Endothelial cell of umbilical vein (primary cell): ENCODE results near the gene MYO7B. TPM values are rescaled to one million over a fixed set of nuclear protein-coding genes. Genes with fewer than 3 reads are reported as not detected.

Experiments used
- BruUV-seq: library from RNA; stranded (reverse); fragments of 400-500 nt; replicated peaks from 2 replicates; lab custom pipeline; 2021; lab: Mats Ljungman, UMichigan
- CTCF ChIA-PET: fragments of 300-600, 350-600 bp; sonication (Branson Sonifier 250); formaldehyde crosslinking; loops from one replicate; lab custom pipeline; 2021; ENCODE audit warnings: antibody characterized with exemption, inconsistent platforms; lab: Charles Lee
- POLR2A ChIA-PET: fragments of 300-600, 350-600 bp; sonication (Branson Sonifier 250); formaldehyde crosslinking; loops from one replicate; lab custom pipeline; 2021; ENCODE audit warnings: antibody characterized with exemption, inconsistent platforms; lab: Charles Lee
- DNase-seq: peaks from one replicate; pipeline ENCODE4 v3.0.0-alpha.2; 2011; ENCODE audit warnings: low read depth, low spot score
- FAIRE-seq: peaks from 2 replicates; lab custom pipeline; 2011; peaks lifted over from hg19 to GRCh38; lab: Jason Lieb, UNC
- H2AFZ ChIP-seq: 2 replicates; pipeline ENCODE4 v1.6.0; 2012; ENCODE audit warnings: low read depth, low read length, control low read depth, inconsistent platforms
- H3K27ac ChIP-seq: 2 replicates; pipeline ENCODE4 v1.5.1; 2011; ENCODE audit warnings: low read depth, mild to moderate bottlenecking, control low read depth, low read length, moderate library complexity; ENCODE audit not compliant: insufficient read depth
- H3K27me3 ChIP-seq, 2 experiments: 2 replicates each; pipeline versions ENCODE4 v1.6.0 to v1.6.1; 2011; ENCODE audit warnings: low read length in 2 of 2, mixed read lengths in 1 of 2; ENCODE audit not compliant: control insufficient read depth in 2 of 2, insufficient read depth in 2 of 2
- H3K36me3 ChIP-seq, 2 experiments: 2 replicates in 1 of 2; 3 replicates in 1 of 2; pipeline ENCODE4 v1.5.1; 2011; ENCODE audit warnings: low read length in 2 of 2, mild to moderate bottlenecking in 1 of 2, moderate library complexity in 1 of 2; ENCODE audit not compliant: control insufficient read depth in 2 of 2, insufficient read depth in 2 of 2; ENCODE audit errors: extremely low read depth in 1 of 2
- H3K4me1 ChIP-seq: 3 replicates; pipeline ENCODE4 v1.5.1; 2011; ENCODE audit warnings: mild to moderate bottlenecking, low read length; ENCODE audit not compliant: control insufficient read depth, insufficient read depth; ENCODE audit errors: extremely low read depth
- H3K4me2 ChIP-seq: 2 replicates; pipeline ENCODE4 v1.6.1; 2011; ENCODE audit warnings: low read length, control low read depth, mixed read lengths; ENCODE audit not compliant: insufficient read depth
- H3K4me3 ChIP-seq, 3 experiments: fragments of 200-600 bp in 1 of 3; sonication (generic), shearing (Covaris generic) in 1 of 3; replicated peaks in 1 of 3; 2 replicates each; pipeline ENCODE4 v1.5.1; 2011 to 2016; ENCODE audit warnings: control low read depth in 3 of 3, low read length in 3 of 3, mild to moderate bottlenecking in 2 of 3, inconsistent platforms in 1 of 3, low read depth in 1 of 3, moderate library complexity in 1 of 3; ENCODE audit not compliant: insufficient read depth in 1 of 3
- H3K79me2 ChIP-seq: 2 replicates; pipeline ENCODE4 v1.6.0; 2012; ENCODE audit warnings: low read length, inconsistent platforms; ENCODE audit not compliant: control insufficient read depth, insufficient read depth
- H3K9ac ChIP-seq: replicated peaks from 2 replicates; pipeline ENCODE3; 2011; ENCODE audit warnings: low read length, control low read depth; ENCODE audit not compliant: insufficient read depth; ENCODE audit errors: extremely low read depth
- H3K9me1 ChIP-seq: replicated peaks from 3 replicates; pipeline ENCODE4 v1.6.0; 2011; ENCODE audit warnings: mild to moderate bottlenecking, low read length; ENCODE audit not compliant: control insufficient read depth, insufficient read depth; ENCODE audit errors: extremely low read depth
- H3K9me3 ChIP-seq: replicated peaks from 2 replicates; pipeline ENCODE4 v1.5.1; 2012; ENCODE audit warnings: low read length, inconsistent platforms; ENCODE audit not compliant: control insufficient read depth, insufficient read depth
- H4K20me1 ChIP-seq: replicated peaks from 2 replicates; pipeline ENCODE3; 2011; ENCODE audit warnings: mild to moderate bottlenecking, low read length; ENCODE audit not compliant: control insufficient read depth, insufficient read depth; ENCODE audit errors: extremely low read depth
- FOS ChIP-seq: IDR thresholded peaks from 2 replicates; pipeline ENCODE4 v1.6.1; 2011; ENCODE audit warnings: mild to moderate bottlenecking, low read length, moderate library complexity, borderline replicate concordance; ENCODE audit not compliant: insufficient read depth
- GATA2 ChIP-seq: IDR thresholded peaks from 2 replicates; pipeline ENCODE4 v1.7.0; 2011; ENCODE audit warnings: low read depth, mild to moderate bottlenecking, moderate library complexity, mixed read lengths, low read length; ENCODE audit not compliant: insufficient read length, insufficient read depth
- JUN ChIP-seq: IDR thresholded peaks from 2 replicates; pipeline ENCODE4 v1.6.1; 2011; ENCODE audit warnings: borderline replicate concordance, low read depth; ENCODE audit not compliant: insufficient read length, insufficient read depth
- MYC ChIP-seq: IDR thresholded peaks from one replicate; pipeline ENCODE4 v1.6.1; 2011; ENCODE audit warnings: mild to moderate bottlenecking, low read depth, low read length
- POLR2A ChIP-seq: IDR thresholded peaks from 2 replicates; pipeline ENCODE4 v1.6.1; 2012; ENCODE audit warnings: low read depth, mild to moderate bottlenecking, control low read depth, low read length
- POLR2AphosphoS5 ChIP-seq: IDR thresholded peaks from 2 replicates; pipeline ENCODE4 v1.6.1; 2012; ENCODE audit warnings: low read depth, mild to moderate bottlenecking, control low read depth, low read length, moderate library complexity; ENCODE audit not compliant: insufficient read depth
- dilution Hi-C: fragments of 300-500 bp; cut with MboI; formaldehyde crosslinking; loops from one replicate; pipeline ENCODE4 v1.15.0; 2019; ENCODE audit warnings: low sequenced_read_pairs; ENCODE audit not compliant: extremely low pct_ligation_motif_present
- intact Hi-C: fragments of 100-400 bp; cut with micrococcal nuclease; formaldehyde crosslinking; loops from one replicate; pipeline ENCODE4 v1.10.0; 2022
- polyA plus RNA-seq, 4 experiments: library from polyadenylated mRNA; depleted of rRNA in 3 of 4; stranded (reverse) in 3 of 4; unstranded in 1 of 4; fragments of >200 nt; gene quantifications; 2 replicates each; pipeline versions ENCODE4 v1.2.1 to v1.2.3, GENCODE V29; 2011 to 2012; ENCODE audit warnings: missing spikeins in 1 of 4
- total RNA-seq: library from RNA; stranded (reverse); gene quantifications from 2 replicates; pipeline ENCODE4 v1.2.3, GENCODE V29; 2021
- TF ChIP-seq, protein P1 (sequence below), 2 donors: IDR thresholded peaks; 1 replicate in 1 of 2; 2 replicates in 1 of 2; pipeline ENCODE4 v1.5.1; 2011; ENCODE audit warnings: low read length in 2 of 2, mild to moderate bottlenecking in 2 of 2, moderate library complexity in 2 of 2, control low read depth in 1 of 2, inconsistent platforms in 1 of 2, low read depth in 1 of 2; ENCODE audit not compliant: insufficient read depth in 1 of 2; ENCODE audit errors: extremely low read depth in 1 of 2
- TF ChIP-seq, protein P2 (sequence below): IDR thresholded peaks from 2 replicates; pipeline ENCODE4 v1.6.1; 2011; ENCODE audit not compliant: insufficient read depth, insufficient read length

Gene MYO7B
- total and polyA plus RNA-seq, 2 donors (not counting 3 experiments of a cell fraction or from before 2014, with no cell fraction given), result 0.17 TPM; not detected in 1

DNA sequence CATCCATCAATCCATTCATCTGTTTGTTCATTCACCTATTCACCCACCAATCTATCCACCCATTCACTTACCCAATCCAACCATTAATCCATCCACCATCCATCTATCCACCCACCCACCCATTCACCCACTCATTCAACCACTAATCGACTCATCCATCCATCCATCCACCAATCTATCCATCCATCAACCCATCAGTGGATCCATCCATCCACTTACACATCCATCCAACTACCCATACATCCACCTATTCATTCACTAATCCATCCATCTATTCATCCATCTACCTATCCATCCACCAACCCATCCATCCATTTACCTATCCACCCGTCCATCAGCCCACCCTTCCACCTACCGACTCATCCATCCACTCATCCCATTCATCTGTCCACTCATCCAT lies 11.3 kb downstream of the MYO7B start:
- Histone ChIP-seq H4K20me1 (no peaks in the 10 kb centered on the region), H3K9me1 (no peaks in the 10 kb centered on the region), H3K79me2 (no peaks in the 10 kb centered on the region), H3K4me3 (no peak overlapping the region), H3K9ac (no peak overlapping the region), H3K4me1 (no peaks in the 10 kb centered on the region), H3K9me3 (no peaks in the 10 kb centered on the region), H3K4me2 (no peak overlapping the region), H3K36me3 (no peaks in the 10 kb centered on the region), H3K27me3 (peaks cover 7 to 21% of the 10 kb centered on the region in 2 experiments), H3K27ac (no peak overlapping the region), H2AFZ (no peak overlapping the region)
- CTCF ChIA-PET, result no interaction called here
- dilution Hi-C loops, result no loop called here
- FAIRE-seq (no peak), DNase-seq (no peak)
- intact Hi-C loops, result no loop called here
- TF ChIP-seq JUN (no peak), MYC (no peak), FOS (no peak), POLR2AphosphoS5 (no peak), POLR2A (no peak), GATA2 (no peak)
- TF ChIP-seq, protein P1, sequence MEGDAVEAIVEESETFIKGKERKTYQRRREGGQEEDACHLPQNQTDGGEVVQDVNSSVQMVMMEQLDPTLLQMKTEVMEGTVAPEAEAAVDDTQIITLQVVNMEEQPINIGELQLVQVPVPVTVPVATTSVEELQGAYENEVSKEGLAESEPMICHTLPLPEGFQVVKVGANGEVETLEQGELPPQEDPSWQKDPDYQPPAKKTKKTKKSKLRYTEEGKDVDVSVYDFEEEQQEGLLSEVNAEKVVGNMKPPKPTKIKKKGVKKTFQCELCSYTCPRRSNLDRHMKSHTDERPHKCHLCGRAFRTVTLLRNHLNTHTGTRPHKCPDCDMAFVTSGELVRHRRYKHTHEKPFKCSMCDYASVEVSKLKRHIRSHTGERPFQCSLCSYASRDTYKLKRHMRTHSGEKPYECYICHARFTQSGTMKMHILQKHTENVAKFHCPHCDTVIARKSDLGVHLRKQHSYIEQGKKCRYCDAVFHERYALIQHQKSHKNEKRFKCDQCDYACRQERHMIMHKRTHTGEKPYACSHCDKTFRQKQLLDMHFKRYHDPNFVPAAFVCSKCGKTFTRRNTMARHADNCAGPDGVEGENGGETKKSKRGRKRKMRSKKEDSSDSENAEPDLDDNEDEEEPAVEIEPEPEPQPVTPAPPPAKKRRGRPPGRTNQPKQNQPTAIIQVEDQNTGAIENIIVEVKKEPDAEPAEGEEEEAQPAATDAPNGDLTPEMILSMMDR (IDR thresholded peaks at IDR 0.05; ENCODE audit: extremely low read depth in 1 of 2, insufficient read depth in 1 of 2, low read depth in 1 of 2, low read length in 2 of 2), result no peak
- TF ChIP-seq, protein P2, sequence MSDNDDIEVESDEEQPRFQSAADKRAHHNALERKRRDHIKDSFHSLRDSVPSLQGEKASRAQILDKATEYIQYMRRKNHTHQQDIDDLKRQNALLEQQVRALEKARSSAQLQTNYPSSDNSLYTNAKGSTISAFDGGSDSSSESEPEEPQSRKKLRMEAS, result no peak
- BruUV-seq, result no TSS peak
- POLR2A ChIA-PET, result no interaction called here
